DMS53 (cell line): Measurements from ENCODE around the gene CALML6.

Experiments used
- DNase-seq: peaks from one replicate; lab custom pipeline; 2025; lab: John Stamatoyannopoulos, UW

Gene CALML6

DNA sequence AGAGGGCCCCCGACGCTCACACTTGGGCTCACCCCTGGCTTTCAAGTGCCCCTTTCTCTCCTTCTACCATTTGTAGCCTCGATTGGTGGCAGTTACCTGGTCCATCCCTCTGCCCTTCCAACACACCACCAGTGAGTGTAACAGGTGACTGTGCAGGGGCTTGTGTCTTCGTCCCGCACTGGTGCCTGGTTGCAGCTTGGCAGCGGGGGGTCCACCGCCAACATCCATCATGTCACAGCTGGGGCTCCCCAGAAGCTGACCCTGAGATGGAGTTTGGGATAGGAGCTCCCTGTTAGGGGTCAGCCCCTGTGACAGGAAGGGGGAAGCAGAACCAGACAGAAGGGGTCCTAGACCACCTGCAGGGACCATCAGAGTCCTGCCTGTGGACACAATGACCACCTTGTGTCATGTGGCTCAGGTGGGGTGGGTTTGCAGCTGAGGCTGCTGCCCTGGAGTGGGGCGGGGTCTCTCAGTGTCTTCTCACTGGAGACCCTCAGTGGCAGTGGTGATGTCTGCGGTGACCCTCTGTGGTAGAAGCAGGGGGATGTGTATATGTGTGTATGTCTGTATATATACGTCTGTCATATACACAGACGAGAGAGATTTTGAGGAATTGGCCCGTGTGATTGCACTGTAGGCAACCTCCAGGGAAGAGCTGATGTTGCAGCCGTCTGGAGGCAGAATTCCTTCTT, 3.6 kb upstream of the CALML6 start:
- no peak for DNase-seq

DNA sequence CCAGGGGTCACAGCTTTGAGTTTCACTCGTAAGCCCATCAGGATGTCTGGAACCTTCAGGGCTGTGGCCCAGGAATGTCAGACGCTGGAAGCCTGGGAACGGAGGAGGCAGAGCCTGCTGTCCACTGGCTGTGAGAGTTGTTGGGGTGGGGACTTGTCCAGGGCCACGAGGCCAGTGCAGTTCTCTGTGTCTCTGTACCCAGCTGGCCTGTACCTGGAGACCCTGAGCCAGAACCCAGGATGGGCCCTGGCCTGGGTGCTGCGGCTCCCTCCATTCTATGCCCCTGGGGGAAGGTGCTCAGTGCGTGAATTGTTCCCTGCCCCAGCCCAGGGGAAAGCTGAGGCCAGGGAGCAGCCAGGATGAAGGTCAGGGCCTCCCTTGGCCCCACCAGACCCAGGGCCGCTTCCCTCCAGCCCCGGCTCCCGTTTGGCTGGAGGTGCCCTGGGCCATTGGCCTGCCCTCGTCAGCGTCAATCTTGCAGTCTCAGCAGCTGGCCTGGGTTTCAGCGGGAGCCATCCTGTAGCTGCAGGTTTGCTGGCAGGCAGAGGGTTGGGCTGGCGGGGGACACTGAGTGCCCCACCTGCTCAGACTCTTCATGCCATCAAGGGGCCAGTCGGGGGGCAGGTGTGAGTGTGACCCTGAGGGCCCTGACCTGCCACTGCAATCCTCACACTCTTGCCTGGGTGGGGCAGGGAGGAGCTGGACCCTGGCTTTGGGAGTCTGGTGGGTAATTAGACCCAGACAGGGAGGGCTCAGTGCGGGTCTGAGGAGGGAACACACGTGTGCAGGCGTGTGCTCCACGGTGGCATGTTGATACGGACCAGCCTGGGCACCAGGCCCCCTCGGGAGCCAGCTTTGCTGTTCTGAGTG, 724 bp upstream of the CALML6 start:
- no peak for DNase-seq

DNA sequence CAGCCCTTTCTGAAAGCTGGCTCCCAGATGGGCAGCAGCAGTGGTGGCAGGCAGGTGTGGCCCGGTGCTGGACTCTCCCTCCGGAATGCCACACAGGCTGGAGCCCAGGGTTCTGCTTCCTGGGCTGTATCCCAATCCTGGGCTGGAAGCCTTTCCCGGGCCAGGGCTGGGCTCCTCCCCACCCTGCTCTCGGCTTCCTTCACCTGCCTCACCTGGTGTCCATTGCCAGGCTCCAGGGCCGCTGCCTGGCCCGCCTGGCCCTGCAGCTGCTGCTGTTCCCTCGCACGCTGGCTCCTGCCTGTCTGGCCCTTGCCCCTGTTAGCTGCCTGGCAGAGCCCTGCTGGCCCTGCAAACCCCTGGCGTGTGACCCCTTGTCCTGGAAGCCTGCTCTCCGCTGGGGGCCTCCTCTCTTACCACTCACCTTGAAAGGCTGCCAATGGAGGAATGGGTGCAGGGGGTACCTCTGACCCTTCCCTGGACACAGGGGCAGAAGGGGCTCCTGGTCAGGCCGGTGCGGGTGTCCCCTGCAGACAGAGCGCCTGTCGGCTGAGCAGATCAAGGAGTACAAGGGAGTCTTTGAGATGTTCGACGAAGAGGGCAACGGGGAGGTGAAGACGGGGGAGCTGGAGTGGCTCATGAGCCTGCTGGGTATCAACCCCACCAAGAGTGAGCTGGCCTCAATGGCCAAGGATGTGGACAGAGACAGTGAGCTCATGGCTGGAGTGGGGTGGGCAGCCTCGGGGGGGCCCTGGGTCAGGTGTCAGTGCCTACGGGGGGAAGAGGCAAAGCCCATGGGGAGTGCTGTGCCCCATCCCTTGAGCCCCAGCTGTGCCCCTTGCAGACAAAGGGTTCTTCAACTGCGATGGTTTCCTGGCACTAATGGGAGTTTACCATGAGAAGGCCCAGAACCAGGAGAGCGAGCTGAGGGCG, 1.1 kb downstream of the CALML6 start:
- DNase-seq: peak; percentile 28

- DNase-seq: no peak
These were observed 1.8 kb downstream of the CALML6 start for GRCh38 chr1:1916851-1917251.

DNA sequence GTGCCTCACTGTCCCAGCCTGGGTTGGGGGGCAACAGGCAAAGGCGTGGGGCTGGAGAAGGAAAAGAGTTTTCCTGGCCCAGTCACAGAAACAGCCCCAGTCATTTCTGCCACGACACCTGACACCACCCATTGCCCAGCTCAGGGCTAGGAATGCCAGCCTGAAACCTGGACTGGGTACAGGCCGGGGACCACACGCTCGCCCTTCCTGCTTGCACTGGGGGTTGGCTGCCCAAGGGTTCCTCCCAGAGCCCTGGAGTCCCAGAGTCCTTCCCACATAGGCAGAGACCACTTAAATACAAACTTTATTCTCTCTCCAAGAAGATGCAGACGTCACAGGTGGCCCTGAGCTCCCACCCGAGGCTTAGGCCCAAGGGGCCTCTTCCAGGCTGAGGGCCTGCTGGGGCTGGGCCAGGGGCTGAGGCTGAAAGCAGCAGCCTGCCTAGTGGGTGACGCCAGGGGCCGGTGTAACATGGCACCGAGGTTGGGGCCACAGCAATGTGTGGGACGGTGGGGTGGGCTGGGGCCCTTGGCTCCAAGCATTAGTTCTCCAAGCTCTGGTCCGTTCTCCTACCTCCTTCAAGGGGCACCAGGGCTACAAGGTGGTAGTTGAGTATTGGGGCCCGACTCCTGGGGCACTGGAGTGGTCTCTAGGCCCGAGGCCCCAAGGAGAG, 2.4 kb downstream of the CALML6 start:
- no peak for DNase-seq

- DNase-seq: no peak
These were observed 3.2 kb downstream of the CALML6 start for GRCh38 chr1:1917995-1918900.

GRCh38 chr1:1918901-1919303, 3.8 kb downstream of the CALML6 start, which contains the start of gene TMEM52:
Gene TMEM52 (minus strand): TSS chr1:1919279. CDS start chr1:1919265, 14 bp downstream.
- no peak for DNase-seq

DNA sequence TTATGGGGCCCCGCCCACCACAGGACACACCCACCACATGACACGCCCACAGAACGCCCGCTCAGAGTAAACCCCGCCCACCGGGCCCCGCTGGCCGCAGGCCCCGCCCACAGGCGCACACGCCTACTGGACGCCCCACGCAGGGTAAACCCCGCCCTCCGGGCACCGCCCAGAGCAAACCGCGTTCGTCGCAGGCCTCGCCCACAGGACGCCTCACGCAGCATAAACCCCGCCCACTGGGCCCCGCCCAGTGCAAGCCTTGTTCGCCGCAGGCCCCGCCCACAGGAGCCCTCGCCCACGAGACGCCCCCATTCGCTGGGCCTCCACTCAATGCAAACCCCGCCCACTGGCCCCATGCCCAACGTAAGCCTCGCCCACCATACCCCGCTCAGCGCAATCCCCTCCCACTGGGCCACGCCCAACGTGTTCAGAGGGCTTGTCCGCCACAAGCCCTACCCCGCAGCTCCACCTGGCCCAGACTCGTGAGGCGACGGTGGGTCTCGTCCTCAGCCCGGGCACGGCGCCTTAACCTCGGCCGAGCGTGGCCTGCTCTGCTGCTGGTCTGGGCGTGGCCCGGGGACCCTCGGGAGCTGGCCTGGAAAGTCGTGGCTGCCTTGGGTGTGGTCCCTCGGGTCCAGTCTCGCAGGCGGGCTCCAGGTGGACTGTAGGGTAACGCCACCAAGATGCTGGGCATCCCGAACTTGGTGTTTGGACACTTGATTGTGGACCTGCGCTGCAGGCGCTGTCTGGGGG, 4.4 kb downstream of the CALML6 start:
- DNase-seq: peak; percentile 97

DNA sequence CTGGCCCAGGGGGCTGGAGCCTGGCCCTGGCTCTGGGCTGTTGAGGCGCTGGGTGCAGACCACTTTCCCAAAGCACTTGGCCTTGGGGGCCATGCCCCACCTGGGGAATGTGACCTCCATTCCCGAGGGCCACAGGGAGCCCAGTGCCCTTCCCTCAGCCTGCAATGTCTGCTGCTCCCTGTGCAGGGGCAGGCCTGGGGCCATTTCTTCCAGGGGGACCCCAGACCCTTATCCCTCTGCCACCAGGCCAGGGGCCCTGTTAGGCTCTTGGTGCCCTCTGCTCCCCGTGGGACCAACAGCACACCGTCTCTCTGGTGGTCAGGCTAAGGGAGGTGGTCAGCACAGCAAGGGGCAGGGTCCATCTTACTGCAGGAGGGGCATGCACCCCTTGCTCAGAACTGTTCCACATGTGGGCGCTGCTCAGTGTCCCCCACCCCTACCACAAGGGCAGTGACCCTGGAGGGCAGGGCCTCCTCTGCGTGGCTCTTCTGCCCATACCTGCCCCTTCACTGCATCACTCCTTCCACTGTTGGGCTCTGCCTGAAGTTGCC, 5.1 kb downstream of the CALML6 start:
- DNase-seq: no peak

DNA sequence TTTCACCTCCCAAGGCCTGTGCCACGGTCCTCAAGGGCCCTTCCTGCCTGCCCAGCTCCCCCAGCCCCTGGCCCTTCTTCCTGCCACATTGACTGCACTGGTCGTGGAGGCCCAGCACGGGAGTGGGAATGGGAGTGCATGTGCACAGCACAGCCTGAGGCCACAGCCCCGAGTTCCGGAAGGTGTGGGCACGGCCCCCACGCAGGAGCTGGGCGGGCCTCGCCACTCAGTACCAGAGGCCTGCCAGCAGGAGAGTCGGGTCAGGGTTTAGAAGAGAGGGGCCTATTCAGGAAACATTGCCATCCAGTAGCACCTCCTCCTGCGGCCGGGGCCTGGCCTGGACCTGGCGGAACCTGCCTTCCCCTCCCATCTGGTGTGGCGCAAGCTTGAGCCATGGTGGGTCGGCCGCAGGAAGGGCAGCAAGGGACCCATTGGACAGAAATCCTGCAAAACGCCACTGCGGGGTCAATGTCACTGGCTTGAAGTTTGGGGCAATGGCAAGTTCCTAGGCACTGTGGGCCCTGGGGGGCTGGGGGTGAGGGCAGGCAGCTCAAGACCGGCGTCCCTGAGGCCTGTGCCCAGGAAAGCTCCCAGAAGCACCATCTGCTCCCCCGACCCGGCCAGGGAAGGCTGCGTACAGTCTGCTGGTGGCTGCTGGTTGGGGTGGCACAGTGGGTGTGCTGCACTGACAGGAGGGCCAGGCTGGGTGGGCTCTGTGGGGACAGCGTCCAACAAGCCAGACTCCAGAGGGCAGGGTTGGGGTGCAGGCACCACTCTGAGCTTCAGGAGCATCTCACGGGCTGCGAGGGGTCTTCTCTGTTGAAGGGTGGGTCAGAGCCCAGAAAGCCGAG, 5.8 kb downstream of the CALML6 start:
- DNase-seq: no peak

- no peak for DNase-seq
These were observed 6.4 kb downstream of the CALML6 start for GRCh38 chr1:1921459-1921862.

GRCh38 chr1:1921901-1922701, 7.0 kb downstream of the CALML6 start:
- no peak for DNase-seq

- DNase-seq: no peak
These were observed 7.6 kb downstream of the CALML6 start for GRCh38 chr1:1922702-1922955.

GRCh38 chr1:1922956-1923833, 8.1 kb downstream of the CALML6 start:
- DNase-seq: no peak

DNA sequence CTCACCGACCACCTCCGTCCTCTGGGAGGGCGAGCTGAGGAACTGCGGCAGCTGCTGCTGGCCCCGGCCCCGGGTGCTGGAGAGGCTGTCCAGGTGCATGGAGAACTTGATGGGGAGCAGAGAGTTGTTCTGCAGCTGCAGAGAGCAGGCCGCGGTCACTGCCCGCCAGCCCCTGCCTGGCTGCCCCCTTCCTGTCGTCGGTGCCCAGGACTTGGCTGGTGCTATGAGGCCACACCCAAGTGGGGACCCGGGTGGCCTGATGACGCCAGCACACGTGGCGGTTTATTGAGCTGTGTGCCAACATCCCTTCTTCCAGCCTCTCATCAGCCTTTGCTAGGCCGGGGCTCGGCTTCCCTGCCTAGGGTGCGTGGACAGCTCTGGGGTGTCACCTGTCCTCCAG, 9.3 kb downstream of the CALML6 start:
- DNase-seq: no peak

GRCh38 chr1:1924849-1925248, 9.8 kb downstream of the CALML6 start:
- no peak for DNase-seq
